Measurements from ENCODE around the gene AFAP1. TPM values are rescaled to one million over a fixed set of nuclear protein-coding genes. Genes with fewer than 3 reads are reported as not detected.

AFAP1 gene
- total RNA-seq, 2 donors from 2014 or later = 18.2 to 22.5 TPM

GRCh38 chr4:7837597-7838135, 102.0 kb downstream of the AFAP1 start:
- H3K27ac Mint-ChIP-seq = no peak overlapping the region
- WGBS, 2 experiments (ENCODE audit: insufficient coverage in 1 of 2, insufficient read length in 1 of 2) = 96 to 97% methylated on average over 6 of the region's 6 CpGs

GRCh38 chr4:7831858-7832730, 107.6 kb downstream of the AFAP1 start:
- Mint-ChIP-seq H3K27me3 (ENCODE audit: insufficient read depth) (no peaks in the 10 kb centered on the region), H3K36me3 (ENCODE audit: low read depth) (peaks cover 79% of the 10 kb centered on the region), H3K9me3 (peaks cover 28% of the 10 kb centered on the region), H3K4me3 (no peak overlapping the region), H3K27ac (no peak overlapping the region), H3K4me1 (no peaks in the 10 kb centered on the region)
- no peak overlapping the region for H3K4me3 ChIP-seq (ENCODE audit: low read length)
- H3K36me3 ChIP-seq (ENCODE audit: control insufficient read depth, insufficient read depth, low read length) = peaks cover 65% of the 10 kb centered on the region
- peaks cover 26% of the 10 kb centered on the region for H3K9me3 ChIP-seq (ENCODE audit: control insufficient read depth, low read length)
- no peaks in the 10 kb centered on the region for H3K27me3 ChIP-seq (ENCODE audit: control insufficient read depth, insufficient read depth, low read length, poor library complexity, severe bottlenecking)
- no peaks in the 10 kb centered on the region for H3K4me1 ChIP-seq (ENCODE audit: control insufficient read depth, insufficient read depth, low read length)
- no peak overlapping the region for H3K27ac ChIP-seq (ENCODE audit: low read depth, low read length)
- DNase-seq = no peak
- H3K9ac ChIP-seq (ENCODE audit: extremely low read depth, low read length, poor library complexity, severe bottlenecking) = no peak overlapping the region
- 96 to 100% methylated on average over 7 to 14 of the region's 14 CpGs for WGBS, 2 experiments (ENCODE audit: insufficient coverage in 1 of 2, insufficient read length in 1 of 2)
- no peak for TF ChIP-seq CTCF (conservative IDR thresholded peaks at IDR 0.05)

More at GRCh38 chr4:7837597-7838135, 102.0 kb downstream of the AFAP1 start:
- Mint-ChIP-seq H3K36me3 (ENCODE audit: low read depth) (peaks cover 56% of the 10 kb centered on the region), H3K9me3 (peaks cover 17% of the 10 kb centered on the region), H3K4me1 (no peaks in the 10 kb centered on the region), H3K27me3 (ENCODE audit: insufficient read depth) (no peaks in the 10 kb centered on the region), H3K4me3 (no peak overlapping the region)
- Histone ChIP-seq H3K27me3 (ENCODE audit: control insufficient read depth, insufficient read depth, low read length, poor library complexity, severe bottlenecking) (no peaks in the 10 kb centered on the region), H3K27ac (ENCODE audit: low read depth, low read length) (no peak overlapping the region), H3K4me1 (ENCODE audit: control insufficient read depth, insufficient read depth, low read length) (no peaks in the 10 kb centered on the region), H3K36me3 (ENCODE audit: control insufficient read depth, insufficient read depth, low read length) (peaks cover 47% of the 10 kb centered on the region), H3K9me3 (ENCODE audit: control insufficient read depth, low read length) (peaks cover 15% of the 10 kb centered on the region), H3K9ac (ENCODE audit: extremely low read depth, low read length, poor library complexity, severe bottlenecking) (no peak overlapping the region), H3K4me3 (ENCODE audit: low read length) (no peak overlapping the region)
- TF ChIP-seq CTCF (conservative IDR thresholded peaks at IDR 0.05) = no peak
- DNase-seq = no peak

- no peak overlapping the region for H3K27ac Mint-ChIP-seq
- peaks cover 81% of the 10 kb centered on the region for H3K36me3 Mint-ChIP-seq (ENCODE audit: low read depth)
- 95 to 100% methylated on average over 7 of the region's 7 CpGs for WGBS, 2 experiments (ENCODE audit: insufficient coverage in 1 of 2, insufficient read length in 1 of 2)
- H3K9me3 Mint-ChIP-seq = peaks cover 28% of the 10 kb centered on the region
- no peak overlapping the region for H3K9ac ChIP-seq (ENCODE audit: extremely low read depth, low read length, poor library complexity, severe bottlenecking)
- no peak overlapping the region for H3K27ac ChIP-seq (ENCODE audit: low read depth, low read length)
- no peaks in the 10 kb centered on the region for H3K4me1 ChIP-seq (ENCODE audit: control insufficient read depth, insufficient read depth, low read length)
- TF ChIP-seq CTCF (conservative IDR thresholded peaks at IDR 0.05) = no peak
- H3K27me3 ChIP-seq (ENCODE audit: control insufficient read depth, insufficient read depth, low read length, poor library complexity, severe bottlenecking) = no peaks in the 10 kb centered on the region
- H3K36me3 ChIP-seq (ENCODE audit: control insufficient read depth, insufficient read depth, low read length) = peaks cover 65% of the 10 kb centered on the region
- DNase-seq = no peak
- H3K4me3 ChIP-seq (ENCODE audit: low read length) = no peak overlapping the region
- no peaks in the 10 kb centered on the region for H3K27me3 Mint-ChIP-seq (ENCODE audit: insufficient read depth)
- H3K4me3 Mint-ChIP-seq = no peak overlapping the region
- H3K4me1 Mint-ChIP-seq = no peaks in the 10 kb centered on the region
- peaks cover 26% of the 10 kb centered on the region for H3K9me3 ChIP-seq (ENCODE audit: control insufficient read depth, low read length)
These were observed 108.3 kb downstream of the AFAP1 start for GRCh38 chr4:7831330-7831729.
